ENCODE measurements around the gene SP6.

SP6 gene

DNA sequence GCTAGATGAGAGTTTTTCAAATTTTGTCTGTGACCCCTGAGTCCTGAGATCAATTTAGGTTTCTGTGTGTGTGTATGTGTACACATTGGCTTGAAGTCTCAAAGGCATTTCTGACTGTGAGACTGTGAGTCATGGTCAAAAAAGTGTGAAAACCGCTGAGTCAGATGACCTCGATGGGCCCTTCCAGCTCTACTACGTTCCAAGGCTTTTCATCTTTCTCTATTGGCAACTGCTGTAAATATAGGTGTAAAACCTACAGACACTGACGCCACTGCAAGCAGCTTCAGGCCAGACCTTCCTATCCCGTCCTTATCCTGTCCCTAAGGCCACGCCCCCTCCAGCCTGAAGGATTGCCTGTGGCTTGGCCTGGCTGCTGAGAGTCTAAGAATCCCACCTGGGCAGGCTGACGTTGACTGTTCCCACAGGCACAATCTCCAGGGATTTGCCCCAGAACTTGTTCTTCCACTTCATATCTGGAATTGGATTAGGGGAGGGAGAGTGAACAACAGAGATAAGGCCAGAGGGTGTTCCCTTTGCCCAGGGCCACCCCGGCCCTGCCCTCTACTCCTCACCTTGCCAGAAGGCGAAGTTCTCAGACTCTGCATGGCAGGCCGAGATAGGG is 40.7 kb downstream of the SP6 start:
- DNase-seq: peak; percentile 71

GRCh38 chr17:47808830-47809480 is 42.0 kb downstream of the SP6 start:
- no peak for DNase-seq

GRCh38 chr17:47808036-47808829 is 42.7 kb downstream of the SP6 start:
- no peak for DNase-seq

GRCh38 chr17:47807421-47807820 is 43.5 kb downstream of the SP6 start:
- DNase-seq: no peak

GRCh38 chr17:47806913-47807255 is 44.1 kb downstream of the SP6 start:
- DNase-seq: no peak

GRCh38 chr17:47806026-47806912 is 44.7 kb downstream of the SP6 start:
- DNase-seq: no peak

DNA sequence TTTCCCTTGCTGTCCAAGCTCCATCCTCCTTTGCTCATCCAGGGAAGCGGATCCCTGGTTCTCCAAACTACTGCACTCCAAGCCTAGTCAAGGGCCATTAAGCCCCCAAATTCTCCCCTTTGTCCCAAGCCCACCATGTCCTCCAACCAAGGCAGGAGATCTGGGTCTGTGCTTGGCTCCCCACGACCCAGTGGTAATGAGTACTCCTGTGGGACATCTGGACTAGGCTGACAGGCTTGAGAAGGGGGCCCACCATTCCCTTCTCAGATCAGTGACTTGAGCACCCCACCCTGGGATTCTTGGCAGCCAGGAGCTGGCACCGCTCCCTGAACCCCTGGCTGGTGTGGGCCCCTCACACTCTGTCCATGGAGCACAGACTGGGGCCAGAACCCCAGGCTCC is 46.5 kb downstream of the SP6 start:
- DNase-seq: no peak

GRCh38 chr17:47803751-47804150 is 47.2 kb downstream of the SP6 start:
- DNase-seq: no peak

DNA sequence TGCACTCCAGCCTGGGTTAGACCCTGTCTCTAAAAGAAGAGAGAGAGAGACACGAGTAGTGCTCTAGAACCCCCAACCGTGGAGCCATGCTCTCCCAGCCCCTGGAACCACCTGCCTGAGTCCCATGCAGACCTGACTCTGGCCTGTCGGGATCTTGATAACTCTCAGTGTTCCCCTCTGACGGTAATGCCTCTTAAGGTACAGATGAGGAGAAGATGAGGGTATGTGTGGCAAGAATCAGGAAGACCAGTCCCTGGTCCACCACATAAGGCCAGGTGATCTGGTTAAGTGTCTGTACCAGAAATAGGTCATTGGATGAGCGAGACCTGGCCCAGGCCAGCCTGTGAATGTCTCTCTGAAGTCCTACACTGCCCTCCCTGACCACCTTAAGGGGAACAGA is 47.8 kb downstream of the SP6 start:
- no peak for DNase-seq

GRCh38 chr17:47802341-47803022 is 48.5 kb downstream of the SP6 start:
- peak; percentile 13 for DNase-seq

DNA sequence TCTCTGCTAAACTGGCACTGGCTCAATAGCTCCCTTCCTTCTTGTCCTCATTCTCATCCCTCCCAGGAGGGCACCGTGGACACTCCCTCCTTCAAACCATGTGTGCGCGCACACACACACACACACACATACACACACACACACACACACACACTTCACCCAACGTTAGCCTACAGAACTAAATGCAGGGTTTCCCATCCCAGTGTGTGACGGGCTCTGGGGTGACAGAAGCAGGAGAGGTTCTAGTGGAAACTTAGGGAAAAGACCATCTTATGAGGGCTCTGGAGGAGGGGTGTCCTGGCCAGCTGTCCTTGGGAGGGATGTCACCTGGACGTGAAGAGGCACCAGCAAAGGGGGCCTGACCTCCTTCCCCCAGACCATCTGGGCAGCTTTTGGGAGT is 49.1 kb downstream of the SP6 start:
- no peak for DNase-seq

DNA sequence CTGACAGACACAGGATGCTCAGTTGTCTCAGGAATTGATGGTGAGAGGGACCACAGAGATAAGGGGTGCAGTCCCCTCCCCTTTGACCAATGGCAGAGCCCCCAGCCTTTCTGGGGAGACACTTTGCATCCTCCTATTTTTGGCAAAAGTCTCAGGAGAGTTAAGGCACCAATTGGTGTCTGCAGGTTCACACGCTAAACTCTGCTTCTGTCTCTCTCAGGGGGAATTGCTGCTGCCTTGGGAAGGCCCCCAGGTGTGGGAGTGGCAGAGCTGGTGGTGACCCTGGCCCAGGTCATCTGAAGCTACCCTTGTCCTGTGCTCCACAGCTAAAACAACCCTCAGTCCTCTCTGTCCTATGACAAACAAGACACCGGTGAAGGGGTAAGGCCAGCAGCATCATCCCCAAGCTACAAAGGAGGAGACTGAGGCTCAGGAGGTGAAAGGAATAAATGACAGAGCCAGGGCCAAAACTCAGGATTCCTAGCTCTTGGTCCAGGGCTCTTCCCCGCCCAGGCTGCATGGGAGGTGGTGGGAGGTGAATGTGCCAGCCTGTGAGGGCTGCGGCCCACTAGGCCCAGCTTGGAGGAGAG is 49.7 kb downstream of the SP6 start:
- DNase-seq: no peak

DNA sequence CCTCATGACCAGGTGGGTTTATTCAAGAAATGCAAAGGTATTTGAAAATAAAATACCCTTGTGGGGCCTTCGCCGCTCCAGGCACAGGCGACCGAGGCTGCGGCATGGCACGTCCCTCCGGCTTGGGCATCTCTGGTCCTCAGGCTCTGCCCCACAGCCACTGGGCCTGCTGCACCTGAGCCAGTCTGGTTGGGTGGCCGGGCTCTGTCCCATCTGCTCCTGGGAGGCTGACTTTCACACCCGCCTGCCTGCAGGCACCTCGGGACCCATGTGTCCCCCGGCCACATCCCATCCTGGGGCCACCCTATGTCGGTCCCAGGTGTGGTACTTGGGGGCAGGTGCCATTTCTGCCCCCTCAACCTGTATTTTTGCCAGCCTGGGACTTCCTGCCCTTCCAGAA is 50.3 kb downstream of the SP6 start:
- DNase-seq: no peak

- DNase-seq: no peak
Observed at GRCh38 chr17:47797797-47798196, 53.2 kb downstream of the SP6 start.
